ENCODE measurements around the gene RPH3AL. TPM values are rescaled to one million over a fixed set of nuclear protein-coding genes. Genes with fewer than 3 reads are reported as not detected.
A peak's percentile ranks its signal among the peaks of the same experiment; 100 is the strongest.

RPH3AL gene
- total and polyA plus RNA-seq, 4 experiments from 2014 or later: 1.7 to 5.9 (median 4.0) TPM

GRCh38 chr17:343875-344752 lies 8.5 kb downstream of the RPH3AL start:
- Mint-ChIP-seq H3K4me3 (no peak overlapping the region), H3K36me3 (no peaks in the 10 kb centered on the region), H3K4me1 (peaks cover 0 to 5% (median under 1%) of the 10 kb centered on the region in 4 donors), H3K27ac (no peak overlapping the region), H3K9me3 (peaks cover 0 to 9% (median 0%) of the 10 kb centered on the region in 8 donors), H3K27me3 (peaks cover 0 to 2% of the 10 kb centered on the region in 2 donors)
- Histone ChIP-seq H3K27me3 (ENCODE audit: insufficient read depth, low read length) (no peaks in the 10 kb centered on the region), H3K4me1 (ENCODE audit: insufficient read depth, low read length) (no peaks in the 10 kb centered on the region), H3K27ac (ENCODE audit: low read depth, low read length) (no peak overlapping the region), H3K4me3 (ENCODE audit: low read length in 2 of 2) (no peak overlapping the region), H3K9me3 (ENCODE audit: control insufficient read depth in 1 of 2, low read length in 2 of 2) (no peaks in the 10 kb centered on the region), H3K36me3 (ENCODE audit: insufficient read depth, low read length) (no peaks in the 10 kb centered on the region)
- intact Hi-C loops (cut with micrococcal nuclease): no loop called here
- CTCF ChIA-PET (ENCODE audit: partially characterized antibody): no interaction called here
- DNase-seq: no peak
- POLR2A ChIA-PET (ENCODE audit: partially characterized antibody): no interaction called here

GRCh38 chr17:343211-343610 lies 9.4 kb downstream of the RPH3AL start:
- Histone ChIP-seq H3K4me1 (ENCODE audit: insufficient read depth, low read length) (no peaks in the 10 kb centered on the region), H3K4me3 (ENCODE audit: low read length in 2 of 2) (no peak overlapping the region), H3K9me3 (ENCODE audit: control insufficient read depth in 1 of 2, low read length in 2 of 2) (no peaks in the 10 kb centered on the region), H3K27me3 (ENCODE audit: insufficient read depth, low read length) (no peaks in the 10 kb centered on the region), H3K27ac (ENCODE audit: low read depth, low read length) (no peak overlapping the region), H3K36me3 (ENCODE audit: insufficient read depth, low read length) (no peaks in the 10 kb centered on the region)
- Mint-ChIP-seq H3K4me3 (no peak overlapping the region), H3K27me3 (peaks cover 0 to 2% of the 10 kb centered on the region in 2 donors), H3K4me1 (peaks cover 0 to 5% (median 0%) of the 10 kb centered on the region in 4 donors), H3K27ac (no peak overlapping the region), H3K36me3 (no peaks in the 10 kb centered on the region), H3K9me3 (peaks cover 0 to 9% (median 0%) of the 10 kb centered on the region in 8 donors)
- DNase-seq: no peak
- ChIA-PET POLR2A (ENCODE audit: partially characterized antibody) (no interaction called here), CTCF (ENCODE audit: partially characterized antibody) (no interaction called here)
- intact Hi-C loops (cut with micrococcal nuclease): no loop called here

GRCh38 chr17:340074-340473 lies 12.5 kb downstream of the RPH3AL start:
- peaks cover 4 to 24% (median 14%) of the 10 kb centered on the region in 4 donors for H3K4me1 Mint-ChIP-seq
- intact Hi-C loops (cut with micrococcal nuclease): no loop called here
- Histone ChIP-seq H3K4me3 (ENCODE audit: low read length in 2 of 2) (no peak overlapping the region), H3K27me3 (ENCODE audit: insufficient read depth, low read length) (no peaks in the 10 kb centered on the region), H3K27ac (ENCODE audit: low read depth, low read length) (no peak overlapping the region), H3K36me3 (ENCODE audit: insufficient read depth, low read length) (no peaks in the 10 kb centered on the region), H3K4me1 (ENCODE audit: insufficient read depth, low read length) (peaks cover 14% of the 10 kb centered on the region), H3K9me3 (ENCODE audit: control insufficient read depth in 1 of 2, low read length in 2 of 2) (no peaks in the 10 kb centered on the region)
- no peak overlapping the region for H3K27ac Mint-ChIP-seq
- no peaks in the 10 kb centered on the region for H3K36me3 Mint-ChIP-seq
- H3K9me3 Mint-ChIP-seq: peaks cover 0 to 9% (median 0%) of the 10 kb centered on the region in 8 donors
- H3K27me3 Mint-ChIP-seq: peaks cover 2 to 5% of the 10 kb centered on the region in 2 donors
- ChIA-PET POLR2A (ENCODE audit: partially characterized antibody) (no interaction called here), CTCF (ENCODE audit: partially characterized antibody) (no interaction called here)
- no peak overlapping the region for H3K4me3 Mint-ChIP-seq
- DNase-seq: no peak

GRCh38 chr17:339193-340061 lies 13.2 kb downstream of the RPH3AL start:
- POLR2A ChIA-PET (ENCODE audit: partially characterized antibody): no interaction called here

GRCh38 chr17:338442-339192 lies 14.0 kb downstream of the RPH3AL start:
- ChIA-PET CTCF (ENCODE audit: partially characterized antibody) (no interaction called here), POLR2A (ENCODE audit: partially characterized antibody) (no interaction called here)
- Mint-ChIP-seq H3K4me3 (no peak overlapping the region), H3K27me3 (peaks cover 5% of the 10 kb centered on the region in 2 donors), H3K27ac (peak overlapping the region in 1 of 7 donors; percentile 63), H3K9me3 (no peaks in the 10 kb centered on the region), H3K4me1 (peaks cover 4 to 27% (median 18%) of the 10 kb centered on the region in 4 donors), H3K36me3 (no peaks in the 10 kb centered on the region)
- Histone ChIP-seq H3K27me3 (ENCODE audit: insufficient read depth, low read length) (no peaks in the 10 kb centered on the region), H3K27ac (ENCODE audit: low read depth, low read length) (no peak overlapping the region), H3K4me3 (ENCODE audit: low read length in 2 of 2) (no peak overlapping the region), H3K9me3 (ENCODE audit: control insufficient read depth in 1 of 2, low read length in 2 of 2) (no peaks in the 10 kb centered on the region), H3K36me3 (ENCODE audit: insufficient read depth, low read length) (no peaks in the 10 kb centered on the region), H3K4me1 (ENCODE audit: insufficient read depth, low read length) (peaks cover 22% of the 10 kb centered on the region)
- intact Hi-C loops (cut with micrococcal nuclease): loop anchor here (10.0 kb wide), 1 partner anchor 46 kb away; no protein-coding TSS in a partner anchor
- DNase-seq: no peak

More at GRCh38 chr17:339193-340061, 13.2 kb downstream of the RPH3AL start:
- H3K27me3 ChIP-seq (ENCODE audit: insufficient read depth, low read length): no peaks in the 10 kb centered on the region
- Mint-ChIP-seq H3K36me3 (no peaks in the 10 kb centered on the region), H3K9me3 (peaks cover 0 to 7% (median 0%) of the 10 kb centered on the region in 8 donors), H3K27ac (peak overlapping the region in 1 of 7 donors; percentile 63), H3K27me3 (peaks cover 5% of the 10 kb centered on the region in 2 donors), H3K4me3 (no peak overlapping the region), H3K4me1 (peaks cover 4 to 27% (median 15%) of the 10 kb centered on the region in 4 donors)
- H3K4me3 ChIP-seq (ENCODE audit: low read length in 2 of 2): no peak overlapping the region
- peaks cover 17% of the 10 kb centered on the region for H3K4me1 ChIP-seq (ENCODE audit: insufficient read depth, low read length)
- CTCF ChIA-PET (ENCODE audit: partially characterized antibody): no interaction called here
- DNase-seq: no peak
- intact Hi-C loops (cut with micrococcal nuclease): loop anchor here (10.0 kb wide), 1 partner anchor 45 kb away; no protein-coding TSS in a partner anchor
- H3K36me3 ChIP-seq (ENCODE audit: insufficient read depth, low read length): no peaks in the 10 kb centered on the region
- H3K9me3 ChIP-seq (ENCODE audit: control insufficient read depth in 1 of 2, low read length in 2 of 2): no peaks in the 10 kb centered on the region
- no peak overlapping the region for H3K27ac ChIP-seq (ENCODE audit: low read depth, low read length)

- H3K27ac Mint-ChIP-seq: peak overlapping the region in 1 of 7 donors; percentile 36
- H3K4me3 ChIP-seq (ENCODE audit: low read length in 2 of 2): no peak overlapping the region
- CTCF ChIA-PET (ENCODE audit: partially characterized antibody): no interaction called here
- H3K27ac ChIP-seq (ENCODE audit: low read depth, low read length): no peak overlapping the region
- H3K36me3 Mint-ChIP-seq: no peaks in the 10 kb centered on the region
- intact Hi-C loops (cut with micrococcal nuclease): loop anchor here (10.0 kb wide), 1 partner anchor 47 kb away; no protein-coding TSS in a partner anchor
- H3K4me1 ChIP-seq (ENCODE audit: insufficient read depth, low read length): peaks cover 23% of the 10 kb centered on the region
- H3K36me3 ChIP-seq (ENCODE audit: insufficient read depth, low read length): no peaks in the 10 kb centered on the region
- H3K9me3 ChIP-seq (ENCODE audit: control insufficient read depth in 1 of 2, low read length in 2 of 2): no peaks in the 10 kb centered on the region
- H3K4me1 Mint-ChIP-seq: peaks cover 4 to 29% (median 18%) of the 10 kb centered on the region in 4 donors
- H3K4me3 Mint-ChIP-seq: no peak overlapping the region
- peaks cover 5% of the 10 kb centered on the region in 2 donors for H3K27me3 Mint-ChIP-seq
- POLR2A ChIA-PET (ENCODE audit: partially characterized antibody): no interaction called here
- H3K9me3 Mint-ChIP-seq: no peaks in the 10 kb centered on the region
- H3K27me3 ChIP-seq (ENCODE audit: insufficient read depth, low read length): no peaks in the 10 kb centered on the region
- no peak for DNase-seq
Observed at GRCh38 chr17:337866-338265, 14.7 kb downstream of the RPH3AL start.

All from CD4-positive, alpha-beta memory T cell (primary cell).